ENCODE data around the gene GPRIN3. TPM values are rescaled to one million over a fixed set of nuclear protein-coding genes. Genes with fewer than 3 reads are reported as not detected.

Gene GPRIN3
- total and polyA plus RNA-seq, 8 donors, result 0.40 to 19.8 (median 10.5) TPM

- DNase-seq, result no peak
- no peaks in the 10 kb centered on the region for H3K9me3 ChIP-seq
- TF ChIP-seq CTCF (IDR thresholded peaks at IDR 0.05) (no peak), POLR2AphosphoS5 (IDR thresholded peaks at IDR 0.05) (no peak), EP300 (IDR thresholded peaks at IDR 0.05) (no peak)
- H3K4me1 ChIP-seq, result peaks cover 0 to 19% (median 0%) of the 10 kb centered on the region in 4 donors
- H3K4me3 ChIP-seq, result no peak overlapping the region
- no peaks in the 10 kb centered on the region for H3K36me3 ChIP-seq
- intact Hi-C loops (cut with DNase I; ENCODE audit: low total_unique reads), result no loop called here
- WGBS, 5 donors, result 69 to 87% (median 82%) methylated on average over 4 of the region's 4 CpGs
- H3K27ac ChIP-seq, result no peak overlapping the region
- H3K27me3 ChIP-seq, result no peaks in the 10 kb centered on the region
These were observed 38.4 kb downstream of the GPRIN3 start for GRCh38 chr4:89269121-89269666.

GRCh38 chr4:89268679-89269078 is 38.9 kb downstream of the GPRIN3 start:
- H3K27me3 ChIP-seq, result no peaks in the 10 kb centered on the region
- intact Hi-C loops (cut with DNase I; ENCODE audit: low total_unique reads), result no loop called here
- 51 to 75% (median 60%) methylated on average over 2 of the region's 2 CpGs for WGBS, 5 donors
- no peak overlapping the region for H3K4me3 ChIP-seq
- TF ChIP-seq EP300 (IDR thresholded peaks at IDR 0.05) (no peak), CTCF (IDR thresholded peaks at IDR 0.05) (no peak), POLR2A (IDR thresholded peaks at IDR 0.05) (no peak), POLR2AphosphoS5 (IDR thresholded peaks at IDR 0.05) (no peak)
- peaks cover 0 to 14% (median 0%) of the 10 kb centered on the region in 4 donors for H3K4me1 ChIP-seq
- H3K9me3 ChIP-seq, result no peaks in the 10 kb centered on the region
- H3K36me3 ChIP-seq, result no peaks in the 10 kb centered on the region
- H3K27ac ChIP-seq, result no peak overlapping the region
- no peak for DNase-seq

- intact Hi-C loops (cut with DNase I; ENCODE audit: low total_unique reads), result no loop called here
- TF ChIP-seq POLR2A (IDR thresholded peaks at IDR 0.05) (no peak), CTCF (IDR thresholded peaks at IDR 0.05) (no peak), EP300 (IDR thresholded peaks at IDR 0.05) (no peak), POLR2AphosphoS5 (IDR thresholded peaks at IDR 0.05) (no peak)
- no peak overlapping the region for H3K4me3 ChIP-seq
- H3K36me3 ChIP-seq, result no peaks in the 10 kb centered on the region
- no peak for DNase-seq
- H3K9me3 ChIP-seq, result no peaks in the 10 kb centered on the region
- no peak overlapping the region for H3K27ac ChIP-seq
- WGBS, 5 donors, result 83 to 98% (median 93%) methylated on average over 3 of the region's 3 CpGs
- no peaks in the 10 kb centered on the region for H3K27me3 ChIP-seq
- H3K4me1 ChIP-seq, result peaks cover 0 to 11% (median 0%) of the 10 kb centered on the region in 4 donors
These were observed 39.8 kb downstream of the GPRIN3 start for GRCh38 chr4:89267846-89268245.

- Histone ChIP-seq H3K36me3 (no peaks in the 10 kb centered on the region), H3K27me3 (no peaks in the 10 kb centered on the region), H3K4me1 (peaks cover 0 to 11% (median 0%) of the 10 kb centered on the region in 4 donors), H3K27ac (no peak overlapping the region), H3K9me3 (no peaks in the 10 kb centered on the region), H3K4me3 (no peak overlapping the region)
- 92 to 100% (median 92%) methylated on average over 1 of the region's 1 CpG for WGBS, 5 donors
- TF ChIP-seq EP300 (IDR thresholded peaks at IDR 0.05) (no peak), POLR2A (IDR thresholded peaks at IDR 0.05) (no peak), POLR2AphosphoS5 (IDR thresholded peaks at IDR 0.05) (no peak), CTCF (IDR thresholded peaks at IDR 0.05) (no peak)
- intact Hi-C loops (cut with DNase I; ENCODE audit: low total_unique reads), result no loop called here
- no peak for DNase-seq
These were observed 40.2 kb downstream of the GPRIN3 start for GRCh38 chr4:89267392-89267791.

All from stomach (tissue), 9 donors.